ENCODE results near the gene CTU2. TPM values are rescaled to one million over a fixed set of nuclear protein-coding genes. Genes with fewer than 3 reads are reported as not detected.

CTU2 gene
- total and polyA plus RNA-seq, 2 of the 8 experiments (the other 6 are each of a cell fraction or from before 2014, with no cell fraction given) = 32.7 to 42.9 TPM

DNA sequence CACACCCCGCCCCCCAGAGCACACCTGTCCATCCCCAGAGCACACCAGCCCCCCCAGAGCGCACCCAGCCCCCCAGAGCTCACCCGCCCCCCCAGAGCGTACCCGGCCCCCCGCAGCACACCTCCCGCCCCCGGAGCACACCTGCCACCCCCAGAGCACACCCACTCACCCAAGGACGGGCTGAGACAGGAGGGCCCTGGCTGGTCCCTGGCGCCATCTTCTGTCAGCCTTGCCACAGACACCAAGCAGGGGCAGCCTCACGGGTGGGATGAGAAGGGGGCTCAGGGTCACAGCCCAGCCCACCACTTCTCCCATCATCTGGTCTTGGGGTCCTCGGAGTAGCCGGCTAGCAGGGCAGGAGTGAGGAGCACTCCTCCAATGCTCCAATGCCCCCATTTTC, 46.9 kb downstream of the CTU2 start:
- no peak overlapping the region for H3K27ac ChIP-seq (ENCODE audit: low read depth, low read length)
- H2BK120ac ChIP-seq (replicated peaks; ENCODE audit: low read depth, low read length) = no peak overlapping the region
- H3K9ac ChIP-seq (replicated peaks in 1 of 4; ENCODE audit: extremely low read depth in 1 of 4, low read depth in 3 of 4, low read length in 3 of 4) = no peak overlapping the region
- H3K9me3 ChIP-seq (ENCODE audit: insufficient read depth in 2 of 2, low read depth in 1 of 2, low read length in 1 of 2) = no peaks in the 10 kb centered on the region
- H2AFZ ChIP-seq (ENCODE audit: low read length) = no peak overlapping the region
- H3K4me1 ChIP-seq (replicated peaks in 1 of 4; ENCODE audit: control insufficient read depth in 3 of 4, insufficient read depth in 4 of 4, low read length in 3 of 4) = peaks cover 0 to 17% (median 5%) of the 10 kb centered on the region in 4 experiments; a peak in 3 of 7 replicates
- H3K79me2 ChIP-seq (ENCODE audit: control insufficient read depth in 1 of 2, insufficient read depth in 2 of 2, low read length in 2 of 2) = no peaks in the 10 kb centered on the region; a peak in 1 of 4 replicates
- H3K79me1 ChIP-seq (ENCODE audit: low read depth, low read length) = no peaks in the 10 kb centered on the region; the same call in 1 of the 2 replicates
- H3K36me3 ChIP-seq (ENCODE audit: control insufficient read depth in 2 of 4, insufficient read depth in 4 of 4, low read length in 3 of 4) = no peaks in the 10 kb centered on the region
- 100% methylated on average over 4 of the region's 13 CpGs; no CpG with 5 or more reads in 1 of the 2 experiments for WGBS, 2 experiments (ENCODE audit: extremely low coverage in 1 of 2, insufficient coverage in 1 of 2, insufficient read length in 1 of 2, insufficient replicate concordance in 2 of 2, low coverage in 1 of 2, low lambda C conversion rate in 2 of 2, missing lambda C conversion rate in 1 of 2)
- H2BK5ac ChIP-seq (ENCODE audit: low read depth, low read length) = no peak overlapping the region
- no peak overlapping the region for H3K14ac ChIP-seq (ENCODE audit: insufficient read length)
- peaks cover 0 to 2% of the 10 kb centered on the region in 2 experiments for H4K20me1 ChIP-seq (replicated peaks in 1 of 2; ENCODE audit: control insufficient read depth in 1 of 2, insufficient read depth in 2 of 2, low read length in 2 of 2)
- no peak overlapping the region for H2BK20ac ChIP-seq (ENCODE audit: low read length)
- H3K4me2 ChIP-seq (ENCODE audit: insufficient read depth in 1 of 2, low read depth in 2 of 2, low read length in 2 of 2) = no peak overlapping the region
- H3K4me3 ChIP-seq (ENCODE audit: extremely low read depth in 1 of 4, insufficient read depth in 2 of 4, low read depth in 3 of 4, low read length in 4 of 4) = no peak overlapping the region
- H3K23ac ChIP-seq (ENCODE audit: insufficient read length) = no peak overlapping the region
- DNase-seq (ENCODE audit: low read depth in 1 of 2, low spot score in 2 of 2) (no peak), FAIRE-seq (no peak)
- POLR2A ChIA-PET (ENCODE audit: partially characterized antibody) = interaction anchor here (1.0 to 2.9 kb wide), 4 partner anchors 11 to 57 kb away, joined by 3 to 13 read pairs (median 4); partner anchors contain the start of gene APRT
- CTCF ChIA-PET (ENCODE audit: partially characterized antibody) = interaction anchor here (0.6 to 25.0 kb wide), 11 partner anchors 8 to 414 kb away, joined by 3 to 251 read pairs (median 6); no protein-coding TSS in a partner anchor
- no peak overlapping the region for H3K18ac ChIP-seq (ENCODE audit: extremely low read depth, low read length)
- no peak overlapping the region for H3K56ac ChIP-seq (replicated peaks; ENCODE audit: insufficient read length, low read depth, low read length)
- H4K5ac ChIP-seq (ENCODE audit: insufficient read length, low read depth, low read length) = no peak overlapping the region
- H2BK12ac ChIP-seq (ENCODE audit: low read depth, low read length) = no peak overlapping the region
- H2AK5ac ChIP-seq (ENCODE audit: low read depth, low read length) = no peak overlapping the region
- no peaks in the 10 kb centered on the region for H3K27me3 ChIP-seq (replicated peaks in 1 of 4; ENCODE audit: control insufficient read depth in 3 of 4, extremely low read depth in 1 of 4, insufficient read depth in 3 of 4, low read length in 3 of 4)
- no peak overlapping the region for H4K8ac ChIP-seq (ENCODE audit: extremely low read depth, insufficient read depth, low read length)
- TF ChIP-seq, protein P1, sequence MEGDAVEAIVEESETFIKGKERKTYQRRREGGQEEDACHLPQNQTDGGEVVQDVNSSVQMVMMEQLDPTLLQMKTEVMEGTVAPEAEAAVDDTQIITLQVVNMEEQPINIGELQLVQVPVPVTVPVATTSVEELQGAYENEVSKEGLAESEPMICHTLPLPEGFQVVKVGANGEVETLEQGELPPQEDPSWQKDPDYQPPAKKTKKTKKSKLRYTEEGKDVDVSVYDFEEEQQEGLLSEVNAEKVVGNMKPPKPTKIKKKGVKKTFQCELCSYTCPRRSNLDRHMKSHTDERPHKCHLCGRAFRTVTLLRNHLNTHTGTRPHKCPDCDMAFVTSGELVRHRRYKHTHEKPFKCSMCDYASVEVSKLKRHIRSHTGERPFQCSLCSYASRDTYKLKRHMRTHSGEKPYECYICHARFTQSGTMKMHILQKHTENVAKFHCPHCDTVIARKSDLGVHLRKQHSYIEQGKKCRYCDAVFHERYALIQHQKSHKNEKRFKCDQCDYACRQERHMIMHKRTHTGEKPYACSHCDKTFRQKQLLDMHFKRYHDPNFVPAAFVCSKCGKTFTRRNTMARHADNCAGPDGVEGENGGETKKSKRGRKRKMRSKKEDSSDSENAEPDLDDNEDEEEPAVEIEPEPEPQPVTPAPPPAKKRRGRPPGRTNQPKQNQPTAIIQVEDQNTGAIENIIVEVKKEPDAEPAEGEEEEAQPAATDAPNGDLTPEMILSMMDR (IDR thresholded peaks at IDR 0.05; ENCODE audit: control extremely low read depth in 1 of 3, insufficient read depth in 1 of 3, low read depth in 1 of 3, low read length in 3 of 3) = peak; percentile 31 to 47 (median 31)
- TF ChIP-seq, protein P2, sequence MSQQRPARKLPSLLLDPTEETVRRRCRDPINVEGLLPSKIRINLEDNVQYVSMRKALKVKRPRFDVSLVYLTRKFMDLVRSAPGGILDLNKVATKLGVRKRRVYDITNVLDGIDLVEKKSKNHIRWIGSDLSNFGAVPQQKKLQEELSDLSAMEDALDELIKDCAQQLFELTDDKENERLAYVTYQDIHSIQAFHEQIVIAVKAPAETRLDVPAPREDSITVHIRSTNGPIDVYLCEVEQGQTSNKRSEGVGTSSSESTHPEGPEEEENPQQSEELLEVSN (IDR thresholded peaks at IDR 0.05) = no peak
- TF ChIP-seq RAD21 (IDR thresholded peaks at IDR 0.05 in 1 of 2, conservative IDR thresholded peaks at IDR 0.05 in 1 of 2; ENCODE audit: low read depth in 2 of 2, low read length in 2 of 2) = peak; percentile 11 to 47; a peak in 3 of 4 replicates
- no peak for TF ChIP-seq JUN (IDR thresholded peaks at IDR 0.05; ENCODE audit: low read depth, low read length)
- no peak overlapping the region for H3K4ac ChIP-seq (replicated peaks; ENCODE audit: insufficient read length, low read depth, low read length)
- no peak overlapping the region for H4K91ac ChIP-seq (replicated peaks; ENCODE audit: insufficient read length, low read length)
- H2BK15ac ChIP-seq (ENCODE audit: low read length) = no peak overlapping the region
- no peaks in the 10 kb centered on the region for H3K23me2 ChIP-seq (ENCODE audit: low read depth, low read length)

All from H1 (cell line).